ENCODE measurements around the gene ATXN7.

Gene ATXN7

DNA sequence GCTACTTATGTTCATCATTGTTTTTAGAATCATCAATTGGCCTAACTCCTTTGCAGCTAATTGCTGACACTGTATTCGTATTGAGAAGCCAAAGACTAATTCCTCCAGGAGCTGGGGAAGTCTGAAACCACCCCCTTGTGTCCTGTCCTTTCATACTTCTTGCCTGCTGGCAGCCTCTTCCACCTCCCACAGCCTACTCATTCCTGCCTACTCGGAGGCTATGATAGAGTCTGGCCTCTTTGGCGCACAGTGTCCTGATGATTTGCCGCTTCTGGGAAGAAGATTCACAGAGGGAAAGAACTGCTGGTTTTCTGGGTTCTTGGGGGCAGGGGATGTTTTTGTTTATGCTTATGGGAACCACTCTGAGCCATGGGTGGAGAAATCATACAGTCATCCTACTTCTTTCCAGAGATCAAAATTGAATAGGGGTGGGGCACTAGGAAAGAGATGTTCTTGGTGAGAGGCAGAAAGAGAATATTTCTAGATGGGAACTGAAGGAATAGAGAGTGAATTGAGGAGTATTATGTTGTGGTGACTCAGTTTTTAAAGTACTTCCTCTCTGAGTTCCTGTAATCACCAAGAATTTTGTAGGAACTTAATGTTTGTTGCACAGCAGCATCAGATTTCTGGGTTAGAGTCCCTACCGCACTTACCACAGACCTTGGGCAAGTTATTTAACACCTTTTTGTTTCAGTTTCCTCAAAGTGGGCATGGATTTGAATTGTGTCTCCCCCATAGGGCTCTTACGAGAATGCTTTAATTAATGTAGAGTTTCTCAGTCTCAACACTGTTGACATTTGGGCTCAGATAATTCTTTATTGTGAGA is 70.6 kb downstream of the ATXN7 start:
- DNase-seq: no peak

DNA sequence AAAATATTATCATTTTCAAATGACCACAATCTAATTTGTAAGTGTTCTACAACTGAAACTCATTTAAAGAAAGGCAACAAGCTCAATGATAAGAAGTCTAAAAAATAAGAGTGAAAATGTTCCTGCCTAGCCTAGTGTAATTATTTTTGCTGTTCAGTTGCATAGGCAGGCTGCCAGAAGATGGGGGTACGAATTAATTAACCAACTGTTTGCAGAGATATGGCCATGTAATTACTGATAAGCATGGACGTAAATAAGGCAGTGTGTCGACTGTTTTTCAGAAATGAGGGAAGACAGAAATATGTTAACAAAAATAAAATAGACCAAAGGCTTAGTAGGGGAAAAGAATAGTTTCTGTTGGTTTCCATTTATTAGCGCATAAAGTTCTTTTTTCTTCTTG is 73.3 kb downstream of the ATXN7 start:
- DNase-seq: no peak

DNA sequence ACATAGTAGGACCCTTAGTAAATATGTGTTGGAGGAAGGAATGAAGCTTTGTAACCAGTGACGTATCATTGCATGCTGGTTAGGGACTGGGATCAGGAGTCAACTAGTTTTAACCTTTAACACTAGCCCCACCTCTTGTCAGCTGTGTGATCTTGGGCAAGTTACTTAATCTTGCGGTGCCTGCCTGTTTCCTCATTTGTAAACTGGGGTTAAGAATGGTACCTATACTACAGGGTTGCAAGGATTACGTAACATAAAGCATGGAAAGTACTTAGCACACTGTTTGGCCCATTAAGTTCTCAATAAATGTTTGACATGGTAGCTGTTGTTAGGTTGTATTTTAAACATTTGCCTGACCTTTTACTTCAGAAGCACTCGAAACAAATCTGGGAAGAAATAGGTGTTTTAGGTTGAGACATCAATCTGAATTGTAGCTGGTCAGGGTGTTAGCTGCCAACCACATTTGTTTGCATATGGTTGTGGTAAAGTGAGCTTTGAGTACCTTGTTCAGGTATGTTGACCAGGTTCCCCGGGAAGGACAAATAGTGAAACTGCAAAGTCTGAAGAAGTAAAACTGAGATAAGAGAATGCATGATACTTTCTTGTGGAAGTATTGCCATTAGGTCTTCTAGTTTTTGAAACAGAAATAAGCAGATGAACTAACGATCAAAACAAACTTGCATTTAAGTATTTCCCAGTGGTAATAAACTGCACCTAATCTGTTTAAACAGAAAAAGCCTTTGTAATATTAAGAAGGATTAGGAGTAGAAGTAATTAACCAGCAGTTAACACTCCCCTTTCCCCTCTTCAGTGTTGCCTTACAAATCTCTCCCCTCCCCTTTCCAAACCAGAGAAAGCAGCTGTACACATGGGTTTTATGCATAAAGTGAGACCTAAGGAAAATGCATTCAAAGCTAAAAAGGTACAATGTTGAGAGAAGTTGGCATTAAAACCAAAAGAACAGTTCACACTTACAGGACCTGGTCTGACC is 74.3 kb downstream of the ATXN7 start:
- no peak for DNase-seq

- no peak for DNase-seq
Observed at GRCh38 chr3:63940389-63940757, 76.7 kb downstream of the ATXN7 start.

DNA sequence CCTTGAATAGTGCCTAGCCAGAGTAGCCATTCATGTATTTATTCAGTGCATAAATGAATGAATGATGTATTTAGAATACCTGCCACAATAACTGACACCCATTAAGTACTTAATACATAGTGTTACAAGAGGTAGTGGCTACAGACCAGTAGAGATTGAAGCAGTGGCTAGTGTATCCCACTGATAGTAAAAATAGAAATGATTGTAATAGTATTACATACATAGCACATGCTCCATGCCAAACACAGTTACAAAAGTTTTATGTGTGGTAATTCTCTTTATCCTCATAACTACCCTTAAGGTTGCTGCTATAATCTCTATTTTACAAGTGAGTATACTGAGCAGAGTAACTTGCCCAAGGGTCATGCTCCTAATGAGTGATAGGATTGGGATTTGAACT is 78.9 kb downstream of the ATXN7 start:
- no peak for DNase-seq

- no peak for DNase-seq
Observed at GRCh38 chr3:63943678-63944077, 80.0 kb downstream of the ATXN7 start.

DNA sequence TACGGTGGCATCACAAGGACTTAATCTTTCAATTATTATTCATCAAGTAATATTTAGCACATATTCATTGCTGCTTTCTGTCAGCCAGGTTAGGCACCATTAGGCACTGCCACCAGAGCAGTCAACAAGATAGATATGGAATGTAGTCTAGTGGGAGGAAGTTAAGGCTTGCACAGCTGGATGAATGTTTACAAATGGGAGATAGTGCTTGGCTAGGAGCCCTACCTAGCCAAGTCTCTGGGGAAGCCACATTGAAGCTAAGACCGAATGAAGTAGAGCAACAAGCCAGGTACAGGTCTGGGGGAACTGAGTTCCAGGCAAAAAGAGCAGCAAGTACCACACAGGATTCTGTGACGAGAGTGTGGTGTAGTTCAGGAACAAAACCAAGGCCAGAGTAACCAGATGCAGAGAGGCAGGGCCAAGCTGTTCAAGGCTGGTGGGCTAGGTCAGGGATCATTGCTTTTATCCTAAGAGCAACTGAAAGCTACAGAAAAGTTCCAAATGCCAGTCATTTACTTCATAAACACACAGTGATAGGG is 82.0 kb downstream of the ATXN7 start:
- no peak for DNase-seq

GRCh38 chr3:63946753-63947152 is 83.1 kb downstream of the ATXN7 start:
- DNase-seq: no peak

- DNase-seq: no peak
Observed at GRCh38 chr3:63947594-63947993, 83.9 kb downstream of the ATXN7 start.

- DNase-seq: no peak
Observed at GRCh38 chr3:63949005-63949404, 85.3 kb downstream of the ATXN7 start.

DNA sequence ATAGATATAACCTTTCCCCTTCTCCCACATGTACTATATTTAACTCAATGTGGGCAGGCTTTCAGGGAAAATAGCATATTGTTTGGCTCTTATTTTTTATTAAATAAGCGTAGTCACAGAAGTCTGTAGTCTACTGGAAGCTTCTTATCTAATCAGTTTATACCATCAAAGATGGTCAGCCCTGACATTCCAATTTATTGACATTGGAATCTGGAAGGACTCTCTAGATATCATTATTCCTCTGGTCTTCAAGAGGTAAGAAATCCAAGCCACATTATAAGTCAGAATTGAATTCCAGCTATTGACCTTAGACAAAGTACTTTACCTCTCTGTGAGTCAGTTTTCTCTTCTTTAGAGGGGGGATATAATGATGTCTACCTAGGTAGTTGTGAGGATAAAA is 87.0 kb downstream of the ATXN7 start:
- no peak for DNase-seq

DNA sequence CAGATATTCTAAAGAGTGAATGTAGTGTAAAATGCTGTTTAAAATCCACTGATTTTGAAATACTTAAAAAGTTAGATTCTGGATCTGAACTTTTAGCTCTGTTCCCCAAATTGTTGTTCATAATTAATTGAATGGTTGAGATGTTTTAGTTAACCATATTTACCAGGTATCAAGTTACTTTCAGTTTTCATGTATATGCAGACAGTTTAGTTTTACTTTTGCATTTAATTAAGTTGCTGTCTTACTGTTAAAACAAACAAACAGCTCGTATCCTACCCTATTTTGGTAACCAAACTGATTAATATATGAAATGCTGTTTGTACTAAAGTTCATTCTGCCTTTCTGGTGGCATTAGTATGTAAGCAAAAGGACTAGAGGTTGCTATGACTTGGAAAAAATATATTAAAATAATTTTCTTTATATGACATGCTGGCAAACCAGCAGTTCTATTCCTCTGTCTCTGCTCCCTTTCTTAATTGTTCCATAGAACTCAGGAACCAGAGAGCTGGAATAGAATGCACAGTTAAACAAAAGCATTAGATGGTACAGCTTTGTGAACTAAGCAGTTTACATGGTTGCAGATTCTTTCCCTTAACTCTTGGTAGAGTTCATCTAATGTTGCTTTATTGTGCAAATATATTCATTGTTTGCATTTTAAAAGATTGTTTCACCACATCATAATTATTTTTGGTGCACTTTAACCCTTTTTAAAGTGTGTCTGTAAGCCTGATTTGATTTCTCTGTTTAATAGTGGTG is 88.0 kb downstream of the ATXN7 start:
- DNase-seq: no peak

DNA sequence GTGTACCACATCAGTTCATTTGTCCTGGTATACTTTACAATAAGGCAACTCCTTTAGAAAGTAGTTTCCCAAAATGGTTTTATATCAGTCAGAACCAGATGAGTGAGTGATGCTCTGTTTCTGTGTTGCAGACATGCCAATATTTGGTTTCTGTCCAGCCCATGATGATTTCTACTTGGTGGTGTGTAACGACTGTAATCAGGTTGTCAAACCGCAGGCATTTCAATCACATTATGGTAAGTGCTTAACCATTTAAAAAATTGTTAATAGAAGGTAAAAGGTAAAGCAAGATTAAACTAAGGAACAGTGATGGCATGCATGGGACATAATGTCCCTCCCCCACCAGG is 88.6 kb downstream of the ATXN7 start:
- DNase-seq: no peak

DNA sequence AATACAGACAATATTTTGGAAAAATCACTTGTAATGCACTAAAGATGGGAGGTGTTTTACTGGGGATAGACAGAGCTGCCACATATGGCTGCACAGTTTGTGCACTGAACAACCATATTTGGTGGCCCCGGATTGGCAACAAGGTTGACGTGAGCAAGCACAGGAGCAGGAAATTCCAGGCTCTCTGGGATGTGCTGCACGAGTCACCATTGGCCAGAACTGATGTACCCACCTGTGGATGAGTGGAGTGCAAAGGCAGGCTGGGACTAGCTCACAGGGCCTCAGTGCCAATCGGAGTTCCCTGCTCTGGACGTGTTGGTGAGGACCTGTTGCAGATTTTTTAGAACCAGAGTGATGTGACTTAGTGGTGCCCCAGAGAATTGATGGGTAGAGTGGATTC is 90.5 kb downstream of the ATXN7 start:
- DNase-seq: no peak

- DNase-seq: no peak
Observed at GRCh38 chr3:63955036-63955650, 91.5 kb downstream of the ATXN7 start.

DNA sequence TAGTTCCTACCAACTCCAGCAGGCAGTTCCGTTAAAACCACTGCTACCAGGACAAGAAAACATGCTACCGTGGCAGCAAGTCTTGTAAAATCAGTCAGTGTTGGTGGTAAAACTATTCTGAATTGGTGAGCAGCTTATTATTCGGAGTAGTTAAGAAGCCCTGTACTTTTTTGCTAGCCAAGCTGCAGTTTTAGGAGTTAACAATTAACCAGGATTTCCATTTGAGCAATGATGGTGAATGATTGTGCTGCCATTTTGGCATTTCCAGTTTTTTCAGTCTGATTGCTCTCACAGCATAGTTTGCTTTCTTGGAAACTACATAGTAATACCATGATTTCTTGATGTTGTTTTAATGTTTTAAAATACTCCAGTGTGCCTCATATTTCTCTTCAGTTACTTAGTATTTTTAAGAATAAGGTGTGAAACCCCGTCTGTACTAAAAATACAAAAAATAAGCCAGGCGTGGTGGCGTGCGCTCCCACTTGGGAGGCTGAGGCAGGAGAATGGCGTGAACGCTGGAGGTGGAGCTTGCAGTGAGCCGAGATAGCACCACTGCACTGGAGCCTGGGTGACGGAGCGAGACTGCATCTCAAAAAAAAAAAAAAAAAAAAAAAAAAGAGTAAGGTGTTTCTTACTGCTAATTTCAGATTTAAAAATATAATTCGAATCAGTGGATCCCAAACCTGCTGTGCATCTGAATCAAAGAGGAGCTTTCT is 92.3 kb downstream of the ATXN7 start:
- no peak for DNase-seq

- no peak for DNase-seq
Observed at GRCh38 chr3:63959146-63959545, 95.5 kb downstream of the ATXN7 start.

DNA sequence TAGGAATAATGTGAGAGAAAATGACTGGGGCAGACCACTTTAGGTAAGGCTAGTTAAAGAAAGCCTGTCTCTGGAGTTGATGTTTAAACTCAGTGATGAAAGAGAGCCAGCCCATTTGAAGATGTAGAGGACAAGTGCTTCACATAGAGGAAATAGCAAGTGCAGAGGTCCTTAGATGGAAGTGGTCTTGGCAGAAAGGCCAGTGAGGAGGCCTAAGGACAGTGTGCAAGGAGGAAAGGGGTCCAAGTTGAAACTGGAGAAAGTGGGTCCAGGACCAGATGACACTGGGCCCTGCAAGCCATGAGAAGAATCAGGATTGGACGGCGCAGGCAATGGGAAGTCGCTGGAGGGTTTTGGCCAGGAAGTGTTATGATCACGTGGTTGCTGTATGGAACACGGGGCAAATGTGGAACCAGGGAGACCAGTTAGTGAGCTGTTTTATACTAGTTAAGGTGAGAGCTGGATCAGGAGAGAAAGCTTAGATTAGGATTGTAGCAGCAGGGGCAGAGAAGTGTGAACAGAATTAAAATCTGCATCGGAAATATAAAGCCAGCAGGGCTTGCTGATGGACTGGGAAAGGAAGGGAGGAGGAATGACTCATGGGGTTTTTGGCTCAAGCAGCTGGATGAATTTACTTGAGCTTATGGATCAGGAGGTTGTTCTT is 96.5 kb downstream of the ATXN7 start:
- DNase-seq: no peak

GRCh38 chr3:63961891-63962290 is 98.2 kb downstream of the ATXN7 start:
- DNase-seq: no peak

GRCh38 chr3:63963496-63963895 is 99.8 kb downstream of the ATXN7 start:
- no peak for DNase-seq
